T-helper 1 cell treated with Interleukin-12 subunit alpha and Interleukin-12 subunit beta and Interleukin-4 antibody, amounts not matched to agents 30 ng/mL and 1 ng/mL, for 36 hours (primary cell): ENCODE data around the gene CLEC9A. TPM values are rescaled to one million over a fixed set of nuclear protein-coding genes. Genes with fewer than 3 reads are reported as not detected.

Experiments used
- intact Hi-C: fragments of 100-400 bp; cut with micrococcal nuclease; formaldehyde crosslinking; loops from one replicate; pipeline ENCODE4 v1.15.1; 2024
- total RNA-seq: library from RNA; stranded (reverse); gene quantifications from 2 replicates; pipeline ENCODE4 v1.2.3, GENCODE V29; 2022

The CLEC9A gene
- total RNA-seq, 1 donor from 2014 or later: not detected

DNA sequence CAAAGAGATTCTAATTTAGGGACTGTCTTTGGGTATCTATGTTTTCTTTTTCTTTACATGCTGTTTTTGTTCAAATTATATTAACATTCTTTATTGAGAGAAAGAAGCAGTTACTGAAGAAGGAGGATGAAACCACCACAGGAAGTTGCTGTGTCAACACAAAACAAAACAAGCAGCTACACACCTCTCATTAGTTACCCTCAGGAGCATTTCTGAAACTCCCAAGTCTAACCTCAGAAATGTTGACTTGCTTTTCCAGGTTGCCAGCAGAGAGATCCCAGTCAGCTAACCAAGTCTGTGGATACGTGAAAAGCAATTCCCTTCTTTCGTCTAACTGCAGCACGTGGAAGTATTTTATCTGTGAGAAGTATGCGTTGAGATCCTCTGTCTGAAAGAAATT is 34.8 kb downstream of the CLEC9A start:
- intact Hi-C loops: no loop called here

DNA sequence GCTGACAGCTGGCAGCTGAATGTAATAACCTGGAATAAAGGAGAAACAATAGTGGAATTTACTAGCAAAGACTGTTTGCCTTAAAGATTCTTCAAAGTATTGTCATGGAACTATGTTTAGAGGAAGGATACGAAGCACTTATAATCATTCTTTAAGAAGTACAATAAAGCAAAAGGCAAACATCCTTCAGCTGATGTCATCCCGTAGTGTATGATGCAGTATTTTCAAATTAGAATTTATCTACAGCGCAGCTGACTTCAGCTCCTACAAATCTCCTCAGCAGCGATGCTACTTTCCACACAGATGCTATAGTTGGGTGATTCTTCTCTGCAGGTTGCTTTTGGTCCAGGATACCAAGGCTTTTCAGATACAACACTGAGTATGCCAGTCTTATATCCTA is 36.8 kb downstream of the CLEC9A start:
- intact Hi-C loops: no loop called here

DNA sequence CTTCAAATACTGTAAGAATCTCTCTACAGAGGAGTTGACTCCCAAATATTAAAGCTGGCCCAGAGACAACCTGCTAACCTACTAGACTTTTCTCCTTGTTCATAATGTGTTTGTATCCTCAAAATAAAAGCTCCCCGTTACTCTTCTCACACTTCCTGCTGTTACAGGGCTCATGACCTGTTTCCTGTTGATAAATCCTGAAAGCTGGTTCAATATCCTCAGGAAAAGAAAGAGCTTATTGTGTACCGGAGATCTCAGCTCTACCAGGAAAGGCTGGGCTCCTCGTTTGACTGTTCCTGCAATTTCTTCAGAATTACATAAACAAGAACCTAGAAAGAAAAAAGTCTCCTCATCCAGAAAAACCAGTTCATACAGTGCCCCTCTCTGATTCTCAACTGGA is 37.5 kb downstream of the CLEC9A start:
- intact Hi-C loops: no loop called here

DNA sequence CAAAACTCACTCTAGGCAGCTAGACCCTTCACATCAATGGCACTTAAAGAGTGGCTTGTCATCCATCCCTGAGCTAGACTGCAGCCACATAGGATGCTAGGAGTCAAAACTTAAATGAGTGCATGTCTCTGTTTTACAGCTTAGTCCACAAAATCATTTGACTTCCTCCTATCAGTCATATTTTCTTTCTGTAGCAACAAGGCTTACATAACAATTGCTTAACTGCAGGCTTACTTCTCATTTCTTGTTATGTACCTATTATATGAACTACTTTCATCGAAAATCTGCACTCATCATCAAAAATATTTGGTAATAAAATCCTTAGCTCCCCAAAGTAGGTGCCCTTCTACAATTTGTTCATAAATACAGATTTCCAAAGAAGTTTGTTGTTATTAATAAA is 38.2 kb downstream of the CLEC9A start:
- intact Hi-C loops: no loop called here

DNA sequence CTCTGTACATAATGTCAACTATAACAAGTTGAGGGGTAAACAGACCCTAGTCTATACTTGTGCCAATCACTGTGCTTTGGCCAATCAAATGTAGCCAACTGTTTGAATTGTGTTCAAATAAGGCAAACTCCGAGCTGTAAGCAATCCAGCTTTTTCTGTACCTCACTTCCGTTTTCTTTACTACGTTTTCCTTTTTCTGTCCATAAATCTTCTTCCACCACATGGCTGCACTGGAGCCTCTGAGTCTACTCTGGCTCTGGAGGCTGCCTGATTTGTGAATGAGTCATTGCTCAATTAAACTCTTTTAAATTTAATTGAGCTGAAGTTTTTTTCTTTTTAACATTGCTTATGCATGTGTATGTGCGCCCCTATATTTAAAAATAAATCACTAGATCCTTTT is 38.6 kb downstream of the CLEC9A start:
- intact Hi-C loops: no loop called here

DNA sequence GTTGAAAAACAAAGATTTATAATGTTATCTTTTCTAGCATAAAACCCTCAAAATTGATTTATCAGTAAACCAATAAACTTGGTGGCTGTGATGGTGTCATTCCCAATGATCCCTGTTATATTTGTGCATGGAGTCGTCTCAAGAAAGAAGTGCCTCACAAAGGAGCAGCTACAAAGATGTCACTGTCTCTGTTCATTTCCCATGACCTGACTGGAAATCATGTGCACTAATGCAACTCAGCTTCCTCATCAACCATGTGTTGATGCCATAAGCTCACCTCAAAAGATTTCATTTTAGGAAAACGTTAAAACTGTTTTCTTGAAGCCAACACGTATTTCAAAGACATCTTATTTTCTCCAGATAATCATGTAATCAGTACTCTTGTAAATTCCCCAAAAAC is 39.5 kb downstream of the CLEC9A start:
- intact Hi-C loops: no loop called here

DNA sequence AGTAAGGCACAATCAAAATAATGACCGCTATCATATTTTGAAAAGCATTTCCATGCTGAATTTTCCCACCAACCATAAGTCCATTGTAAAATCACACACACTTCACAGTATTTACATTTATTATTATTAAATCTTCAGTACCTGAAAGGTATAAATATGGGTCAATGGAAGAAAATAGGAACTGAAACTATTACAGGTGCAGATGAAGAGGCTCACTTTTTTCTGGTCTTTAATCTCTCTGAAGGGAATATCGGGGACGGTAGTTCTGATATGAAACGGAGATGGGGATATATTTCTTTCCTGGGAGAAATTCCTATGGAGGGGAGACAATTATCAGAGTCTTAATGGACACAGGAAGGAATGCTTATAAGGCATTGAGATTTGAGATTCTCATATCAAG is 39.9 kb downstream of the CLEC9A start:
- intact Hi-C loops: no loop called here

DNA sequence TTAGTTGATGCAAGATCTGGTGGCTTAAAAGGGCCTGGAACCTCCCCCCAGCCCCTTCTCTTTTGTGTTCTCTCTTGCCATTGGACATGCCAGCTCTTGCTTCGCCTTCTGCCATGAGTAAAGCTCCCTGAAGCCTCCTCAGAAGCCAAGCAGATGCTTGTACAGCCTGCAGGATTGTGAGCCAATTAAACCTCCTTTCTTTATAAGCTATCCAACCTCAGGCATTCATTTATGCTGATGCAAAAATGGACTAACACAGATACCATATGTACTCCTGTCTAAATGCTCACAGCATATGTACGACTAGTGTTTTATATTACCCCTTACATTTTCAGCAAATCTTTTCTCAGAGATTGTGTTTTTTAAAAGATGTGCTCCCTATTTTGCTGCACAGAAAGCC is 41.6 kb downstream of the CLEC9A start:
- intact Hi-C loops: no loop called here

DNA sequence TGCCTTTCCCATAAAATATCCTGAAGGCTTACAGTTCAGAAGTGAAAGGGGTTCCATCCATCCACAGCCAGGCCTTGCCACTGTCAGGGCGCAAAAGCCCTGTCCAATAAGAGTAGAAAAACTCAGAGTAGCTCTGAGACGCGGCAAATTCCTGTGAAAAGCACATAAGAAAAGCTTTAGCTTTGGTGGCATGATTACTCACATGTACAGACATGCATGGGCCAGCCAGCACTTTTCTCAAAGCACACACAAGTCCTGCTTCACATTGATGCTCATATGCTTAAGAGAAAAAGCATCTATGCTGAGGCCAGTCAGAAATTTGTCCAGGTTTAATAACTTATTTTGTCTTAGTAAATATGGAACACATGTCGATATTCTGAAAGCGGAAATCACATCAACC is 42.8 kb downstream of the CLEC9A start:
- intact Hi-C loops: no loop called here

DNA sequence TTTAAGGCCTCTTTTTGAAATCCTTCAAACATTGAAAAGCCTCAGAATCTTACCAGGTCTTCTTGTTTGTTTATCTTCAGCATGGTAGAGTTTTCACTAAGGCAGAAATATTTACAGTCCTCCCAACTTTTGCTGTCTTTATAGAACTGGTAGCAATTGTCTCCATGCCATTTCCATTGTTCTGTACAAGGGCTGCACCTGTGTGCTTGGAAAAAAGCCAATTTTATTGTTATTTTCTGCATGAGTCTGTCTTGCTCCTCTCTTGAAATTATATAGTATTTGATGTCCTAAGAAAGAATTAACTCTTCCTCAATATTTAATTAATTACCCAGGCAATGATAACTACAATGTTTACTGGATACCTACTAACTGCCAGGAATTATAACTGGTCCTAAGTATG is 45.0 kb downstream of the CLEC9A start:
- intact Hi-C loops: no loop called here

DNA sequence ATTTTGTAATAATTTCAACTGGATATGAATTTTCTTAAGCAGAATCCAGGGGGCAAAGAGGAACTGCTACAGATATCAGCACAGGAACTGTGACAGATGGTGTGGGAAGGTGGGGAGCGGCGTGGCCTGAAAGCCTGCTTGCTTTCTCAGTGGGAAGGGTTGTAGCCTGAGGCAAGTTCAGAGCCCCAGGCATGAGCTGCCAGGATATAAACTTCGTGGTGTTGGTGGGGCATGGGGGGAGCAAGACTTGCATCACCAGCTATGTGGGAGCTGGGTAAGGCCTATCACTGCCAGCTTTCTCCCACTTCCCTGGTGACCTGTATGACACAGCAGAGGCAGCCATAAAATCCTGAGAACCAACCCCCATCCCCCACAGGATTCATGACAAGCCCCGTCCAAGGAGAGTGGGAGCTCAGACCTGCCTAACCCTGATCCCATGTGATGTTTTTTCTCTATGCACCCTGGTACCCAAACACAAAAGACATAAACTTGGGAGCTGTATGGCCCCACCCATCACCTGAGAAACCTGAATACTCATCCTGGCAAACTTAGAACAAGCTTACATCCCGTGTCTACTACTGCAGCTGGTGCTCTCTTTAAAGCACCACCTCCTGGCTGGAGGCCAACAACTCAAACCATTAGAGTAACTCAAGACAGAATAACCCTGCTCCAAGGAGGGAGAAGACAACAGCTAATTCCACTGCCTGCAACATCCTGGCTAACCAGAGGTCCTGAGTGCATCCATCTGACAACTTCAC is 51.8 kb downstream of the CLEC9A start:
- intact Hi-C loops: no loop called here

DNA sequence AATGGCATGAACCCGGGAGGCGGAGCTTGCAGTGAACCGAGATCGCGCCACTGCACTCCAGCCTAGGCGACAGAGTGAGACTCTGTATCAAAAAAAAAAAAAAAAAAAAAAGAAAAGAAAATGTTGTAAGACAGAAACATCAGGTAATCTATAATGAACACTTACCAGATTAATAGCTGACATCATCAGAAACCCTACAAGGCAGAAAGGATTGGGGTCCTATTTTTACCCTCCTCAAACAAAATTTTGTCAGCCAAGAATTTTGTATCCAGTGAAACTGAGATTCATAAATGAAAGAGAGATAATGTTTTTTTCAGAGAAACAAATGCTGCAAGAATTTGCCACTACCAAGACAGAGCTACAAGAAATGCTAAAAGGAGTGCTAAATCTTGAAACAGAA is 54.3 kb downstream of the CLEC9A start:
- intact Hi-C loops: no loop called here

DNA sequence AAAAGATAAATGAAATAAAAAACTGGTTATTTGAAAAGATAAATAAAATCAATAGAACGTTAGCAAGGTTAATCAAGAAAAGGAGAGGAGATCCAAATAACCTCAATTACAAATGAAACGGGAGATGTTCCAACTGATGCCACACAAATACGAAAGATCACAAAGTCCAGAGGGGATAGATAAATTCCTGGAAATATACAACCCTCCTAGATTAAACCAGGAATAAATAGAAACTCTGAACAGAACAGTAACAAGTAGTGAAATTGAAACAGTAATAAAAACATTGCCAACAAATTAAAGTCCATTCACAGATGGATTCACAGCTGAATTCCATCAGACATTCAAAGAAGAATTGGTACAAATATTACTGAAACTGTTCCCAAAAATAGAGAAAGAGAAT is 55.9 kb downstream of the CLEC9A start:
- intact Hi-C loops: no loop called here

DNA sequence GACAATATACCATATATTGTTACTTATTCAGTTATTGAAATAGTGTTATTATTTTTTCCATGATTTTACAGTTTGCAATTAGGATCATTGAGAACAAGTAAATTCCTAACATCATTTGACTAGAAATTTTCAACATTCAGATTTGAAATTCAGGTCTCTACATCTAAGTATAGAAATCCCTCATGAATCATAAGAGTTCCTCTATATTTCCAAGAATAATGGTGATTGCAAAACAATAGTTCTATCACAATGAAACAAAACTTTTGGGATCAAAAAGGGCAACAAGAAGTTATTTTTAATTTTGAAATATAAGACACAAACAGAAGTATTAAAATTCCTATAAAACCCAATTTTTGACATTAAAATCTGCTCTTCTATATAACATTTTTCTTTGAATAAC is 57.5 kb downstream of the CLEC9A start:
- intact Hi-C loops: no loop called here

DNA sequence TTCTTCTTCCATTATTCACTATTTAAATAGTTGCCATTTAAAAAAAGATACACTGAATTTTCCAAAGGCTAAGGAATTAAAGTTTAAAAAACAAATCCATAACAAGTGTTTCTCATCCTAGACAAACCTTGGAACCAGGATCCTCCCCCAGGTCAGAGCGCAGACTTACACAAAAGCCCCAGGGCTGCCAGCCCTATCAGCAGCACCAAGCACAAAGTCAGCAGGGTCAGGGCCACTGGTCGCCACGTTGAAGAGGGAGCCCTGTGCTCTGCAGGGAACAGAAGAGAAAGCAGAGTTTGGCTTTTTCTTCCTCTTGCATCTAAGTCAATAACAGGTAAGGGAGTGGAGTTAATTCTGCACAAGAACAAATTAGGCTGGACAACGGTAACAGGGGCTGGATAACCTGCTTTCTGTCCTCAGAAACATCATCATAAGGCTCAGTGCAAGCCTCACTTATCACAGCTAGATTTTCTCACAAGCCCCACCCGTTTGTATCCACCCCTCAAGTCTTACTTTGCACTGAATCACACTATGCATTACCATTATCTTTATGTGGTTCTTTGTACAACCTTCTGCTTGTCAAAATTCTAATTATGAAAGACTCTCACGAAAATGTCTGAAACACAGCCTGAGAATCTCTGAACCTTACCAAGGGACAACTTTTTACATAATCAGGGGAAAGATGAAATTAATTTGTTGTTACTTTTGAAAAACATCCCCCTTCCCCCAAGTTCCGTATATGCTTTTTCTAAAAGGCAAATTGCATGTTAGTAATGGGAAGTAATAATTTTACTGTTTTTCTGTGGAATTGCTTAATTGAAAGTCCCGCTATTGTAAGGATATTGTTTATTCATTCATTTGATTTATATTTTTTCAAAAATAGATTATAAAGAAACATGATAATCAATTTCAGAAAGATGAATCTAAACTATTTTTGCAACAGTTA is 58.7 kb downstream of the CLEC9A start:
- intact Hi-C loops: no loop called here

DNA sequence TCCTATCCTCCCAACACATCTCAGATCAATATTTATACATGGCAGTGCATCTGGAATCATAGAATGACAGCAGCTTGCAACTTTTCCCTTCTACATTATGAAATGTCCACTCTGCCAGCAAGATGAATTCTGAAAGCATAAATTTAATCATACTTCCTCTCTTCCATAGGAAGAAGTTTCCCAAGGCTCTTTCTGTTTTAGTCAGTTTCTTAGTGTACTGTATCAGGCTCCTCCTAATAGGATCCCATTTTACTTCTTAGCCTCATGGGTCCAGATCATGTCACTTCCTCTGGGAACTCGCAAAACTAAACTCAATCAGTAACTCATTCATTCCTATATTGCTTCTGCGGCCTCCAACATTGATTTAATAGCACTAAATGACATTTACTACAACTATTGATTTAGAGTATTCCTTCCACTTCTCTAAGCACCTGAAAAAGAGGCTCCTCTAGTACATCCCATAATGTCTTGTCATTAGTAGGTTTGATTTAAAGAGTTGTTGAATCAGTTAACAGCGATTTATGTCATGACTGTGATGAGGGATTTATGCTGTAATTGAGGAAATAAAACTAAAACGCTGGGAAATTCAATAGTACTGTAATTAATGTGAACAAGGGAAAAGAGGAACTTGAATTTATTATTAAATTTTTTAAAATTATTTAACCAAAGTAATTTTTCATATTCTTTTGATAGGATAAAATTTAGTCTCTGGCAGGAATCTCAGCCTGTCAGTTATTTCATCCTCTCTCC is 64.3 kb downstream of the CLEC9A start:
- intact Hi-C loops: no loop called here

DNA sequence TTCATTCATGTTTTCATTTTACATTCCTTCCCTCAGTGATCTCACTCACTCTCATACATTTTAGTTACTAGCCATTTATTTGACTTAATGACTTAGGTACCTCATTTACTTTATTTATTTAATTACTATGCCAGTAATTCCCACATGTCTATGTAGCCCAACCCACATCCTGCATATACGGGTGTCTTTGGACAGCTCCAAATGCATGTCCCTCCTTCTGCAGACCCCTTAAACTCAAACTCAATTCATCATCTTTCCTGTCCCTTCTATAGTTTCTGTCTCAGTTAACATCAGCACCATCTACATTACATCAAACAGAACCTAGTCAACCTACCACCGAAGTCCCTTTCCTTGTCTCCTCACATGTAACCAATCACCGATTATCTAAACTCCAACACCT is 65.5 kb downstream of the CLEC9A start:
- intact Hi-C loops: no loop called here

DNA sequence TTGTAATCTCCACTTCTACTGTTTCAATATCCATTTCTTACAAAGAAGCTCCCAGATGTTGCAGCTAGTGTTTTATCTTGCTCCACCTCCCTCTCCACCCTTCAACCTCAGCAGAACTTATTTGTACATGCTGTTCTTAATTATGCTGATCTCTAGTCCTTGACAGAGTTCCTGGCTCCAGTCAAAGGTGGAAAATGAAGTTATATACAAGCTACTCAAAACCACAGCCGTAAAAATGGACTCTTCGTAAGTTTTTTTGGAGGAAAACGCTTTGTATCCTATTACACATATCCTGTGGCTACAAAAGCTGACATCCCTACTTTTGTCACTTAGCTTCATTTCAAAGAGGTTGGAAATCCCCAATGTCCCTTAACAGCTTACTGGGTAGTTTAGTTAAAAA is 67.0 kb downstream of the CLEC9A start:
- intact Hi-C loops: no loop called here

DNA sequence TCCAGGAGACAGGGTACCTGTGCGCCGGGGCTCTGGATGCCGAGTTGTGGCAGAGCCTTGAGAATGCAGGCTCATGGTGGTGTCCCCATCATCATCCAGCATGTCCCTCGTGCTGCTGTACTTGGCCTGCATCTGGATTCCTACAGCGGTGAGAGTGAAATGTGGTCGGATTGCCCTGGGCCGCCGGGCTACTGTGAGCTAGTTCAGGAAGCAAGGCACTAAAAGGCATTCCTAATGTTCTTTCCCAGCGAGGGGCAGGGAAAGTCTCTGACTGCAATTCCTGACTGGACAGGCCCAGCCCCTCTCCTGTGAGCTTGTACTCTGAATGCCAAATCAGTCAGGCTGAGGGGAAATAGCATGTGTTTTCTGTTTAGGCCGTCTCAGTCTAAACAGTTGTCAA is 68.3 kb downstream of the CLEC9A start, which contains the start of gene CLEC1A:
Gene CLEC1A, minus strand, starts transcription at position 195 of the 400 bp plus-strand sequence. Its CDS starts 63 bp downstream, at position 132.
- intact Hi-C loops: no loop called here

DNA sequence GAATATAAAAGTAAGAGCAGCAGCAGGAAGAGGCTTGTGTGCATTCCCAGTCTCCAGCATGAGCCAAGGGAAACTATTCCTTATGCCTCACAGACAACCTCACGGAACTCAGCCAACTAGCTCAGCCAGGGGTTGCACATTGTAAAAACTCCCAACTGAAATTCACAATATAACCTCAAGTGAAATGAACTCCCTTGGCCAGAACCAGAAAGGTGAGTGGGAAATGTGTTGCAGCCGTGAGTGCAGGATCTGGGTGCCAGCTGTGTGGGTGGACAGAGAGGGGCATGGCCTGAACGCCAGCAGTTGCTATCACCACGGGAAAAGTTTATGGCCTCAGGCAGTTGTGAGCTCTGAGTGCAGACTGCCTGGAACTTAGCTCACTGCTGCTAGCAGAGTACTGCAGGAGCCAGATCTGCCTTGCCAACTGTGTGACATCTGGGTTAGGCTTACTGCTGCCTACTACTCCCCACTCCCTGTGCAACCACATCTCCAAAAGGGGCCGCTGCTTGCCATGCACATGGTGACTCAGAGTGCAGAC is 70.6 kb downstream of the CLEC9A start:
- intact Hi-C loops: no loop called here

DNA sequence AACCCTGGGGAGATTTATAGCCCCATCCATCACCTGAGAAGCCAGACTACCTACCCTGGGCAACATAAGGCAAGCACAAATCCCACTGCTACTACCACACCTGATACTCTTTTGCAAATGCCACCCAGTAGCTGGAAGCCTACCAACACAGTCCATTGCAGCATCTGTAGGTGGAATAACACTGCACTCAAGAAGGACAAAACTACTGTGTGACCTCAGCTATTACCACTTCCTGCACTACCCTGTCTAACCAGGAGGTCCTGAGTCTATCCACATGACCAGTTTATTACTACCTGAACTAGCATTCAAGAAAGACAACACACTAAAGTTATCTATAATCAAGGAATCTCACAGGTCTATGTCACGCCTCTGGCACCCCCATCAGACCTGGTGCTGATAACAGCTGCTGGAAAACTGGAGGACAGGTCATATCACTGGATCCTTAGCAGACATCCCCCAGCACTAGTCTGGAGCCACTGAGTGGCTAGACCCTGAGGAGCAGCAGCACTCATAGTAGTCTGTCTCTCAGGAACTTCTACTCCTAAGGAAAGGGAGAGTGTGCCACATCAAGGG is 71.3 kb downstream of the CLEC9A start:
- intact Hi-C loops: no loop called here
